AG04449 (cell line): Measurements from ENCODE around the gene PAQR4.
"Not testable (repeated sequence)": the region's sequence is repeated elsewhere in the genome, so short reads cannot be mapped to it uniquely, and the experiment has no call there.

Experiments
- CTCF ChIA-PET: fragments of 350-600 bp; formaldehyde crosslinking; extraction: SDS; loops from one replicate; lab custom pipeline; 2021; ENCODE audit warnings: antibody characterized with exemption; lab: Yijun Ruan, JAX
- POLR2A ChIA-PET: fragments of 400-600, 350-600 bp; formaldehyde crosslinking; extraction: SDS; loops from one replicate; lab custom pipeline; 2020; ENCODE audit warnings: antibody characterized with exemption, inconsistent platforms; lab: Yijun Ruan, JAX
- DNase-seq: peaks from one replicate; pipeline ENCODE4 v3.0.0-alpha.2; 2010; ENCODE audit warnings: low read depth, low spot score
- H3K4me3 ChIP-seq: 2 replicates; pipeline ENCODE4 v1.5.1; 2011; ENCODE audit warnings: low read depth, mild to moderate bottlenecking, control low read depth, low read length
- CTCF ChIP-seq: IDR thresholded peaks from one replicate; pipeline ENCODE4 v1.5.1; 2011; ENCODE audit warnings: mild to moderate bottlenecking, moderate library complexity, low read length, control low read depth, inconsistent platforms; ENCODE audit not compliant: insufficient read depth; ENCODE audit errors: missing control alignments

Gene PAQR4

GRCh38 chr16:2926650-2926999 is 42.5 kb upstream of the PAQR4 start:
- DNase-seq = no peak
- H3K4me3 ChIP-seq = peak overlapping the region; percentile 24
- no peak for TF ChIP-seq CTCF
- POLR2A ChIA-PET = interaction anchor here (0.7 kb wide), 1 partner anchor 53 kb away, joined by 3 read pairs; no protein-coding TSS in a partner anchor
- CTCF ChIA-PET = interaction anchor here (0.5 to 18.7 kb wide), 21 partner anchors 8 to 234 kb away, joined by 3 to 396 read pairs (median 6); partner anchors contain the start of genes FLYWCH2 and PKMYT1

- no peak for DNase-seq
- peak; percentile 87 for TF ChIP-seq CTCF
- CTCF ChIA-PET = interaction anchor here (0.5 to 18.7 kb wide), 26 partner anchors 8 to 254 kb away, joined by 3 to 396 read pairs (median 6); partner anchors contain the start of genes FLYWCH2 and PKMYT1
- POLR2A ChIA-PET = no interaction called here
- peak overlapping the region; percentile 24 for H3K4me3 ChIP-seq
These were observed 42.0 kb upstream of the PAQR4 start for GRCh38 chr16:2927010-2927646.

GRCh38 chr16:2928151-2928550 is 41.0 kb upstream of the PAQR4 start:
- POLR2A ChIA-PET, H3K4me3 ChIP-seq, DNase-seq: not testable (repeated sequence)
- CTCF ChIA-PET = interaction anchor here (1.3 to 18.7 kb wide), 10 partner anchors 12 to 89 kb away, joined by 4 to 396 read pairs (median 17); partner anchors contain the start of gene FLYWCH2

- DNase-seq = no peak
- ChIA-PET POLR2A (no interaction called here), CTCF (interaction anchor here (1.7 to 18.7 kb wide), 5 partner anchors 12 to 56 kb away, joined by 6 to 396 read pairs (median 58); partner anchors contain the start of gene FLYWCH2)
- no peak overlapping the region for H3K4me3 ChIP-seq
- no peak for TF ChIP-seq CTCF
These were observed 40.4 kb upstream of the PAQR4 start for GRCh38 chr16:2928796-2929195.

GRCh38 chr16:2929693-2930092 is 39.5 kb upstream of the PAQR4 start:
- ChIA-PET POLR2A (no interaction called here), CTCF (interaction anchor here (0.6 to 18.7 kb wide), 6 partner anchors 8 to 56 kb away, joined by 3 to 396 read pairs (median 3); partner anchors contain the start of gene FLYWCH2)
- no peak for DNase-seq

GRCh38 chr16:2930236-2930635 is 38.9 kb upstream of the PAQR4 start:
- no peak for TF ChIP-seq CTCF
- ChIA-PET CTCF (interaction anchor here (0.6 to 18.7 kb wide), 6 partner anchors 9 to 57 kb away, joined by 3 to 396 read pairs (median 3); partner anchors contain the start of gene FLYWCH2), POLR2A (no interaction called here)
- no peak overlapping the region for H3K4me3 ChIP-seq
- no peak for DNase-seq

More at GRCh38 chr16:2929693-2930092, 39.5 kb upstream of the PAQR4 start:
- TF ChIP-seq CTCF = no peak
- no peak overlapping the region for H3K4me3 ChIP-seq

- H3K4me3 ChIP-seq, DNase-seq, POLR2A ChIA-PET: not testable (repeated sequence)
- CTCF ChIA-PET = interaction anchor here (1.1 to 5.7 kb wide), 3 partner anchors 12 to 31 kb away, joined by 3 to 96 read pairs (median 4); no protein-coding TSS in a partner anchor
These were observed 37.8 kb upstream of the PAQR4 start for GRCh38 chr16:2931231-2931914.
